Uterus (tissue), 4 donors: ENCODE measurements around the gene AVPR2. TPM values are rescaled to one million over a fixed set of nuclear protein-coding genes. Genes with fewer than 3 reads are reported as not detected.

Source experiments
- DNase-seq, 2 donors: peaks; one replicate each; pipeline ENCODE4 v3.0.0-alpha.2; 2019 to 2020
- H3K27ac ChIP-seq, 2 donors: fragments of 200-600 bp; sonication (generic); 1 replicate in 1 of 2; 2 replicates in 1 of 2; pipeline ENCODE4 v1.5.1; 2016 to 2018
- H3K27me3 ChIP-seq, 2 donors: fragments of 200-600 bp; sonication (generic); one replicate each; pipeline ENCODE4 v1.5.1; 2018 to 2019; ENCODE audit warnings: control low read depth in 1 of 2
- H3K36me3 ChIP-seq, 2 donors: fragments of 200-600 bp; sonication (generic); one replicate each; pipeline ENCODE4 v1.5.1; 2019; ENCODE audit warnings: control low read depth in 1 of 2
- H3K4me1 ChIP-seq, 2 donors: fragments of 200-600 bp; sonication (generic); one replicate each; pipeline ENCODE4 v1.5.1; 2018 to 2019; ENCODE audit warnings: control low read depth in 1 of 2
- H3K4me3 ChIP-seq, 2 donors: fragments of 200-600 bp; sonication (generic); 1 replicate in 1 of 2; 2 replicates in 1 of 2; pipeline ENCODE4 v1.5.1; 2018 to 2019; ENCODE audit warnings: mild to moderate bottlenecking in 1 of 2
- H3K9me3 ChIP-seq, 2 donors: fragments of 200-600 bp; sonication (generic); one replicate each; pipeline ENCODE4 v1.5.1; 2019; ENCODE audit warnings: control low read depth in 1 of 2
- CTCF ChIP-seq, 4 experiments: fragments of 200-600 bp in 2 of 4; fragments of 450-650 bp in 2 of 4; sonication (generic) in 2 of 4; IDR thresholded peaks; one replicate each; pipeline ENCODE4 v1.5.1; 2016 to 2019; ENCODE audit warnings: antibody characterized with exemption in 4 of 4, mild to moderate bottlenecking in 2 of 4, moderate library complexity in 1 of 4
- POLR2A ChIP-seq, 2 donors: fragments of 450-650 bp; IDR thresholded peaks; one replicate each; pipeline ENCODE4 v1.6.1; 2016; ENCODE audit warnings: antibody characterized with exemption in 2 of 2, mild to moderate bottlenecking in 1 of 2, moderate library complexity in 1 of 2
- intact Hi-C: fragments of 100-400 bp; cut with DNase I; formaldehyde crosslinking; loops from one replicate; pipeline ENCODE4 v1.15.1; 2023; ENCODE audit warnings: low total_unique reads
- total RNA-seq, 4 donors: library from RNA; depleted of rRNA in 3 of 4; stranded (reverse); fragments of >200 nt in 3 of 4; gene quantifications; one replicate each; pipeline versions ENCODE4 v1.1.0 to v1.2.4, GENCODE V29; 2014 to 2023
- donor health status: DM: yes; HTN: yes; CAD: no.

The AVPR2 gene
- total RNA-seq: 1 to 10 TPM in 2 of 4 donors, under 1 TPM in 1, not detected in 1; 0.35 to 5.2 (median 4.4) TPM

DNA sequence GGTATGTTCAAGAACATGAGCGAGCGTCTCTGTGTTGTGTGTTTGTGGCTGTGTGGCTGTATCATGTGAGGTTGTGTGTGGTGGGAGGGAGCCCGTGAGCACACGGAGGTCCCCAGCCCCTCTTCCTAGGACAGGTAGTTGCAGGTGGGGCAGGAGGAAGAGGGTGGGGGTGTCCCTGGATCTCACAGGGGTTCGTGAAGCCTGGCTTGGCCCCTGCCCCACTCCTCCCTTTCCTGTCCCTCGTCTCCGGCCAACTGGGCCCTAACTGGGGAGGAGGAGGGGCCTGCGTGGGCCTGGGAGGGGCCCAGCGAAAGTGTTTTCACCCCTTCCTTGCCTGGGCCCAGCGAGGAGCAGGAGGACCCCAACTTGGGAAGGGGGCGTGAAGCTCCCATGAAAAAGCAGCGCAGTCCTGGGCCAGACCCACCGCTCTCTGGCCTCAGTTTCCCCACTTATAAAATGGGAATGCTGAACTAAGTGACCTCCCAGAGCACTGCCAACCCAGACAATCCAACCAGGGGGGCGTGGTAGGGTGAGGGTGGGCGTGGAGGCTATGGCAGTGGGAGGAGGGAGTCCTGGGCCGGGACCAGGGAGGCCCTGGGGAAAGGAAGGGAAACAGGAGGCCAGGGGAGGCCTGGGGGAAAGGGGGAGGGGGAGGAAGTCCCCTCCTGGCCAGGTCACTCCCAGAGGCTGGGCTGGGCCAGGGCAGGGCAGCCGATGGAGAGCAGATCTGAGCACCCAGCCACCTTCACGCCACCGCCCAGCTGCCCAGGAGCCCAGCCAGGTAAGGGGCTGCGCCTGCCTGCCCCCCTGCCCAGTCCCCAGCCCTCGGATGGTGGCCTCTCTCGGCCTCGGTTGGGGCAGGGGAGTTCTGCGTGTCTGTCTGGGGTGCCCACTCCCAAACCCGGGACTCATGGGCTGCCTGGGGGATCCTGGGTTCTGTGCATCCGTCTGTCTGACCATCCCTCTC lies at the start of gene AVPR2:
AVPR2 (plus strand) TSS at position 683 of the 967 bp plus-strand sequence. CDS start 473 bp downstream, outside the sequence.
- intact Hi-C loops: no loop called here
- Histone ChIP-seq H3K27me3 (no peaks in the 10 kb centered on the region), H3K4me3 (no peak within 1 kb of the TSS), H3K27ac (no peak within 1 kb of the TSS), H3K4me1 (no peaks in the 10 kb centered on the region), H3K9me3 (no peaks in the 10 kb centered on the region), H3K36me3 (no peaks in the 10 kb centered on the region)
- no peak for DNase-seq
- TF ChIP-seq CTCF (IDR thresholded peaks at IDR 0.05): no peak
- no peak for TF ChIP-seq POLR2A (IDR thresholded peaks at IDR 0.05)

DNA sequence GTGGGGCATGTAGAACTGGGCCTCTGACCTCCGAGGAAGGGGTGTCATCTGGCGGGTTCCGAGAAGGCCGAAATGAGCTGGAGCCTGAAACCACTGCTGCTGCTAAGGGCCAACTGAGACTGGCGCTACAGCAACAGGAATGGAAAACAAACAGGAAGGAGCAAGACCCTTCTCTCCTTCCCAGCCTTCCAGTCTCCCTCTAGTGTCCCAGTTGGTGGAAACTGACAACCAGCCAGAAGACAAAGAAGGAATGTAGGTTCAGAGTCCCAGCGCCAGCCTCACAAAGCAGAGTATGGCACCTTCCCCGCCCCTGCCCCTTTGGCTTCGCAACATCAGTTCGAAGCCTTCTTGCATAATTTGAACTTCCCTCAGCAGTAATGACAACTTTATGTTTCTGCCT lies 49.8 kb upstream of the AVPR2 start:
- Histone ChIP-seq H3K27me3 (peaks cover 0 to 4% of the 10 kb centered on the region in 2 donors), H3K4me1 (no peaks in the 10 kb centered on the region), H3K9me3 (no peaks in the 10 kb centered on the region), H3K27ac (no peak overlapping the region), H3K36me3 (no peaks in the 10 kb centered on the region), H3K4me3 (no peak overlapping the region)
- intact Hi-C loops: no loop called here
- TF ChIP-seq POLR2A (IDR thresholded peaks at IDR 0.05) (no peak), CTCF (IDR thresholded peaks at IDR 0.05) (no peak)
- DNase-seq: no peak

DNA sequence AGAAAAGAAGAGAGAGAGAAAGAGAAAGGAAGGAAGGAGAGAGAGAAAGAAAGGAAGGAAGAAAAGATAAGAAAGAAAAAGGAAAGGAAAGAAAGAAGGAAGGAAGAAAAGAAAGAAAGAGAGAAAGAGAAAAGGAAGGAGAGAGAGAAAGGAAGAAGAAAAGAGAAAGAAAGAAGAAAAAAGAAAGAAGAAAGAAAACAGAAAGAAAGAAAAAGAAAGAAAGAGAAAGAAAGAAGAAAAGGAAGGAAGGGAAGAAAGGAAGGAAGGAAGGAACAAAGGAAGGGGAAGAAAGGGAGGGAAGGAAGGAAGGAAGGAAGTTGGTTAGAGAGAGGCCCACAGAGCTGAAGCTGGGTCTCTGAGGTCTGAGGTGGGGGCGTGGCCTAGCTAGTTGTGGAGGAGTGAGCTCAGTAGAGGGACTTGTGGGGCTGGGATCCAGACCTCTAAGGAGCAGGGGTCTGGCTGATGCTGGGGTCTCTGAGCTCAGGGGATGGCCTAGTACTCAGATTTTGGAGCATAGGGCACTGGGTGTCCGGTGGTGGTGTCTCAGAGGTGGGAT lies 47.0 kb upstream of the AVPR2 start:
- intact Hi-C loops: no loop called here

DNA sequence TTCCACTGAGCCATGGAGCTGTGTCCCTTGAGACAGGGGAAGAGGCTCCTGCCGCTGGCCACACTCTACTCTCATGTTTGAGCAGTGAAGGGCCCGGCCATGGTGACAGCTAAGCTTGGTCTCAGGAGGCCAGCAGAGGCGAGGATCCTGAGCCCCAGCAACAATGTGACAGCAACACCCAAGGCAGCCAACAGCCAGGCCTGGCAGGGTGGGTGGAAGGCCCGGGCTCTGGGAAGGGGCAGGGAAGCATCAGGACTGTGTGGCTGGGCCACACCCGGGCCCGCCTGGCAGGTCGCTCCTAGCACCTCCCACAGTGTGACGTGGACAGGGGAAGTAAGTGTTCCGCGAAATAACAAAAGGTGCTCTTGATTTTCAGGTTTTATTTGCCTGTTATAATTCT lies 43.3 kb upstream of the AVPR2 start:
- no peaks in the 10 kb centered on the region for H3K9me3 ChIP-seq
- no peaks in the 10 kb centered on the region for H3K27me3 ChIP-seq
- H3K27ac ChIP-seq: no peak overlapping the region
- no peaks in the 10 kb centered on the region for H3K4me1 ChIP-seq
- DNase-seq: no peak
- no peak for TF ChIP-seq CTCF (IDR thresholded peaks at IDR 0.05)
- TF ChIP-seq POLR2A (IDR thresholded peaks at IDR 0.05): no peak
- no peaks in the 10 kb centered on the region for H3K36me3 ChIP-seq
- H3K4me3 ChIP-seq: no peak overlapping the region
- intact Hi-C loops: no loop called here

More for the DNA sequence above, 47.0 kb upstream of the AVPR2 start:
- Histone ChIP-seq H3K27ac (no peak overlapping the region), H3K9me3 (no peaks in the 10 kb centered on the region), H3K36me3 (no peaks in the 10 kb centered on the region), H3K4me3 (no peak overlapping the region), H3K4me1 (no peaks in the 10 kb centered on the region), H3K27me3 (peaks cover 0 to 4% of the 10 kb centered on the region in 2 donors)
- TF ChIP-seq CTCF (IDR thresholded peaks at IDR 0.05): no peak
- TF ChIP-seq POLR2A (IDR thresholded peaks at IDR 0.05): no peak
- DNase-seq: no peak

GRCh38 chrX:153861733-153862310 lies 42.7 kb upstream of the AVPR2 start:
- DNase-seq: no peak
- no peaks in the 10 kb centered on the region for H3K36me3 ChIP-seq
- intact Hi-C loops: no loop called here

More at GRCh38 chrX:153861733-153862310, 42.7 kb upstream of the AVPR2 start:
- Histone ChIP-seq H3K4me1 (no peaks in the 10 kb centered on the region), H3K27me3 (no peaks in the 10 kb centered on the region), H3K4me3 (no peak overlapping the region), H3K27ac (no peak overlapping the region), H3K9me3 (no peaks in the 10 kb centered on the region)
- no peak for TF ChIP-seq POLR2A (IDR thresholded peaks at IDR 0.05)
- no peak for TF ChIP-seq CTCF (IDR thresholded peaks at IDR 0.05)
